ENCODE results near the gene ACOXL. TPM values are rescaled to one million over a fixed set of nuclear protein-coding genes. Genes with fewer than 3 reads are reported as not detected.

The ACOXL gene
- total RNA-seq, 1 experiment from 2014 or later, result not detected

DNA sequence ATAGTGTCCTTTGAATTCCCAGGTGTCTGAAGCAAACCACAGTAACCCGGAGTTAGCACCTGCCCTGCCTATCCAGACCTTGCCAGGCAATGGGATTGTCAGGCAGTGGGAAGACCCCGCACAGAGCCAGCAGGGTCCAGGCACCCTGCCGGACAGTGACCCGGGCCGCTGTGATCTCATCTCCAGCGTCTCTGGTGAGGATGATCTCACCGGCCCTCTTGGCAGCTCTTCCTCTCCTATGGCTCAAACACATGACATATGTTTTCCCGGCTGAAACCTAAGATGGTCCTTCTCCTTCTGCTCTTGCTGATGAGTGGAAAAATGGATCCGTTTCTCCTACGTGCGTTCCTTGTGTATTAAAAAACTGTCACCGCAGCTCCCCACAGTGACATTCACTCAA, 75.1 kb downstream of the ACOXL start:
- no peaks in the 10 kb centered on the region for H3K36me3 ChIP-seq
- DNase-seq, result peak in 1 of 2 experiments; percentile 36
- peaks cover 3% of the 10 kb centered on the region; the same call in 1 of the 2 replicates for H3K9me3 ChIP-seq (replicated peaks)
- H3K27me3 ChIP-seq, result peaks cover 3% of the 10 kb centered on the region; the same call in 1 of the 2 replicates
- H3K27ac ChIP-seq, result no peak overlapping the region
- no peak overlapping the region for H3K4me3 ChIP-seq
- H3K4me1 ChIP-seq, result 0 out of 2 replicates have a peak, but pooled peaks cover 3% of the 10 kb centered on the region

GRCh38 chr2:110810404-110810803, 78.0 kb downstream of the ACOXL start:
- no peaks in the 10 kb centered on the region for H3K9me3 ChIP-seq (replicated peaks)
- no peak overlapping the region for H3K27ac ChIP-seq
- H3K36me3 ChIP-seq, result no peaks in the 10 kb centered on the region
- no peak overlapping the region for H3K4me3 ChIP-seq
- peaks cover 3% of the 10 kb centered on the region; the same call in 1 of the 2 replicates for H3K27me3 ChIP-seq
- DNase-seq, result no peak
- H3K4me1 ChIP-seq, result 0 out of 2 replicates have a peak, but pooled peaks cover 3% of the 10 kb centered on the region

DNA sequence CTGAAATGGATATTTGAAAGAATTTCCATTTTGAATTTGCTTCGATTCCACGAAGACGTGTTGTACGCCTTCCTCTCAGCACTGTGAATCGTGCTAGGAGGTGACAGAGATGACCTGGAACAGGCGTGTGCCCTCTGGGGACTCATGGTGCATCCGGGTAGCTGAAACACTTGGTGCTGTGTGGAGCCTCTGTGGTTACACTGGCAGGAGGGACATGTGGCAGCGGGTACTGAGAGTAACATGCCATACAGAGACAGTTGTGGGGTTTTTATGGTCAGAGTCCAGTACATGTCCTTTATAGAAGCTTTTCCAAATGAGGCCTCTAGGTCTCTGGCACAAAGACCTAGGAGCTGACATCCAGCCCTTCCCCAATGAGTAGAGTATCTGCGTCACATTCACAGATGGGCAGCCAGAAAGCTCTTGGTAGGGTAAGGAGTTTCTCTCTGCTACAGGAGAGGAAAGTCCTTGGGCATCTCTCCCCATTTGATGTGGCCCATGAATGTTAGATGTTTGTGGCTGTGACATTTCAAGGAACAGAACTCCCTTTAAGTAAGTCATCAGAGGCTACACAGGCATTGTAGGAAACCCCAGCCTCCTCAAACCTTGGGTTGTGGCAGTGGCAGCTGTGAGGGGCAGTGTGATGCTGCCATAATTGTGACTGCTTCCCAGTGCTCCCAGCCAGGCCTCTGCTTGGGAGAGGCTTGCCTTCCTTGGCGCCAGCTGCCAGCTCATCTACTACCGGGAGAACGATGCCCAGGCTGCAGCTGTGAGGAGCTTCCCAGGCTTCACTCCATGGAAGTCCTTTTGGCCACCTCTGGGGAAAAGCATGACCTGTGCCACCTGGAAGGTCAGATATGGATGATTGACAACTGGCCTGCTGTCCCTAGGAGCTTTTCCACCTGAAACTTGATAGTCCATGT, 80.6 kb downstream of the ACOXL start:
- no peak overlapping the region for H3K27ac ChIP-seq
- no peak for DNase-seq
- H3K27me3 ChIP-seq, result no peaks in the 10 kb centered on the region; the same call in 1 of the 2 replicates
- H3K9me3 ChIP-seq (replicated peaks), result no peaks in the 10 kb centered on the region
- H3K4me3 ChIP-seq, result no peak overlapping the region
- H3K36me3 ChIP-seq, result no peaks in the 10 kb centered on the region
- no peaks in the 10 kb centered on the region; the same call in 1 of the 2 replicates for H3K4me1 ChIP-seq

DNA sequence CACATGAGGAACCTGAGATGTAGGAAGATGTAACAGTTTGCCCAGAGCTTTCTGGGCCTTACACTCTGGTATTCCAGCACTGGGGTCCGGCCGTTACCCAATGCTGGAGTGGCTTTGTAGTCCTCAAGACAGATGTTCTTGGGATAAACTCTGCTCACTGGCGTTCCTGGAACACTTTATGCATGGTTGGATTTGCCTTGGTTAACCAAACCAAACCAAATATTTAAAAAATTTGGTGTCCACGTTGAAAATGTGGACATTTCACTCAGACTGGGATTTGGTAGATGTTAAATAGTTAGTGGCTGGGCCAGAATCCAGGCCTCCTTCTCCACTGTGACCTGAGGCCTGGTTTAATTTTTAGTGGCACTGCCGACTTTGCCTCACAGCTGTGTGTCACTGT, 81.5 kb downstream of the ACOXL start:
- H3K27ac ChIP-seq, result no peak overlapping the region
- no peak overlapping the region for H3K4me3 ChIP-seq
- H3K27me3 ChIP-seq, result no peaks in the 10 kb centered on the region
- H3K4me1 ChIP-seq, result no peaks in the 10 kb centered on the region; the same call in 1 of the 2 replicates
- DNase-seq, result no peak
- H3K36me3 ChIP-seq, result no peaks in the 10 kb centered on the region
- no peaks in the 10 kb centered on the region for H3K9me3 ChIP-seq (replicated peaks)

DNA sequence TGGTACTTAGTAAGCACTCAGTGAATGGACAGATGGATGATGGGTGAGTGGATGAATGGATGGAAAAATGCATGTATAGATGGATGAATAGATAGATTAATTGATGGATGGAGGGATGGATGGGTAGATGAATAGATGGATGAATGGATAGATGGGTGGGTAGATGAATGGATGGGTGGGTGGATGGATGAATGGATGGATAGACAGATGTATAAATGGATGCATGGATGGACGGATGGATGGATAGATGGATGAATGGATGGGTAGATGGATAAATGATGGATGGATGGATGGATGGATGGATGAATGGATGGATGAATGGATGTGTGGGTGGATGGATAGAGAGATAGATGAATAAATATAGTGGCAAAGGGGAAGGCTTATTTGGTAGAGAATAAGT, 83.6 kb downstream of the ACOXL start:
- Histone ChIP-seq H3K36me3 (no peaks in the 10 kb centered on the region), H3K27ac (no peak overlapping the region), H3K4me3 (no peak overlapping the region), H3K4me1 (no peaks in the 10 kb centered on the region; the same call in 1 of the 2 replicates), H3K9me3 (replicated peaks) (no peaks in the 10 kb centered on the region), H3K27me3 (no peaks in the 10 kb centered on the region)
- DNase-seq, result no peak

GRCh38 chr2:110816404-110817365, 84.3 kb downstream of the ACOXL start:
- H3K4me1 ChIP-seq, result no peaks in the 10 kb centered on the region; the same call in 1 of the 2 replicates
- no peaks in the 10 kb centered on the region for H3K36me3 ChIP-seq
- no peaks in the 10 kb centered on the region for H3K9me3 ChIP-seq (replicated peaks)
- H3K4me3 ChIP-seq, result no peak overlapping the region
- no peak overlapping the region for H3K27ac ChIP-seq
- DNase-seq, result peak in 1 of 2 experiments; percentile 41
- no peaks in the 10 kb centered on the region for H3K27me3 ChIP-seq

DNA sequence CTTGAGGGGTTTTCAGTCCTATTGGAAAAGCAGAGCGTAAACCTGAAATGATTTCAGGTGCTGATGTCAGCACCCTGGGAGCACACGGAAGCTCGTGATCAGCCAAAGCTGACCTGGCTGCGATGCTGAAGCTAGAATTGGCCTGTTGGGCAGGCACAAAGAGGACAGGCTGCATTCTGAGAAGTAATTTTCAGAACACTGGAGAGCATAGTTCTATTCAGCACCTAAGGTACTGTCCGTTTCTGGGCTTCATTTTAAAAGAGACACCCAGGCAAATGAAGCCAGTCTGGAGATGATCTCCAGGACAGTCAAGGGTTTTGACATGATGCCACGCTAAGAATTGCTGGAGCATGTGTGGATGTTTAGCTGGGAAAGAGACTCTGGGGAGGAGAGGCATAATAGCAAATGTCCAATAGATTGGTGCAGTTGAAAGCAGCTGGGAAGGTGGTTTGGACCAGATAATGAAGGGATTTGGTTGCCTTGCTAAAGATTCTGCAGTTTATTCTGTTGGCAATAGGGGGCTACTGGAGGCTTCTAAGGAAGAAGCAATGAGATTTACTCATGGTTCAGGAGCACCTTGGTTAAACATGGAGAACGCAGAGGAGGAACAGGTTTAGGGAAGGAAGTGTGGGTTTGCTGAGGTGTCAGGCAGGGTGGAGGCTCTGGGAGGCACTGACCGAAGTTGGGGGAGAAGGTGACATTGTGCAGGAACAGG, 86.6 kb downstream of the ACOXL start:
- DNase-seq, result peak in 1 of 2 experiments; percentile 22
- no peaks in the 10 kb centered on the region for H3K27me3 ChIP-seq

GRCh38 chr2:110819711-110820110, 87.3 kb downstream of the ACOXL start:
- H3K9me3 ChIP-seq (replicated peaks), result 0 out of 2 replicates have a peak, but pooled peaks cover 3% of the 10 kb centered on the region
- H3K27me3 ChIP-seq, result no peaks in the 10 kb centered on the region

More for the DNA sequence above, 86.6 kb downstream of the ACOXL start:
- no peaks in the 10 kb centered on the region for H3K36me3 ChIP-seq
- H3K27ac ChIP-seq, result no peak overlapping the region
- 0 out of 2 replicates have a peak, but pooled peaks cover under 1% of the 10 kb centered on the region for H3K9me3 ChIP-seq (replicated peaks)
- no peaks in the 10 kb centered on the region; the same call in 1 of the 2 replicates for H3K4me1 ChIP-seq
- no peak overlapping the region for H3K4me3 ChIP-seq

GRCh38 chr2:110820128-110820527, 87.8 kb downstream of the ACOXL start:
- Histone ChIP-seq H3K27me3 (no peaks in the 10 kb centered on the region), H3K4me1 (no peaks in the 10 kb centered on the region; the same call in 1 of the 2 replicates)

More at GRCh38 chr2:110819711-110820110, 87.3 kb downstream of the ACOXL start:
- H3K4me3 ChIP-seq, result no peak overlapping the region
- no peaks in the 10 kb centered on the region for H3K36me3 ChIP-seq
- H3K27ac ChIP-seq, result no peak overlapping the region
- H3K4me1 ChIP-seq, result no peaks in the 10 kb centered on the region; the same call in 1 of the 2 replicates
- DNase-seq, result no peak

GRCh38 chr2:110823165-110823564, 90.8 kb downstream of the ACOXL start:
- H3K9me3 ChIP-seq (replicated peaks), result 0 out of 2 replicates have a peak, but pooled peaks cover 3% of the 10 kb centered on the region

More at GRCh38 chr2:110820128-110820527, 87.8 kb downstream of the ACOXL start:
- Histone ChIP-seq H3K27ac (no peak overlapping the region), H3K9me3 (replicated peaks) (0 out of 2 replicates have a peak, but pooled peaks cover 3% of the 10 kb centered on the region), H3K36me3 (no peaks in the 10 kb centered on the region), H3K4me3 (no peak overlapping the region)
- no peak for DNase-seq

GRCh38 chr2:110827511-110827910, 95.1 kb downstream of the ACOXL start:
- H3K4me1 ChIP-seq, result no peaks in the 10 kb centered on the region; the same call in 1 of the 2 replicates
- H3K27me3 ChIP-seq, result no peaks in the 10 kb centered on the region
- H3K9me3 ChIP-seq (replicated peaks), result peaks cover 3% of the 10 kb centered on the region; the same call in 1 of the 2 replicates
- no peak for DNase-seq
- no peak overlapping the region for H3K4me3 ChIP-seq
- H3K36me3 ChIP-seq, result no peaks in the 10 kb centered on the region
- no peak overlapping the region for H3K27ac ChIP-seq

More at GRCh38 chr2:110823165-110823564, 90.8 kb downstream of the ACOXL start:
- Histone ChIP-seq H3K4me1 (no peaks in the 10 kb centered on the region; the same call in 1 of the 2 replicates), H3K36me3 (no peaks in the 10 kb centered on the region), H3K27ac (no peak overlapping the region), H3K4me3 (no peak overlapping the region), H3K27me3 (no peaks in the 10 kb centered on the region)
- no peak for DNase-seq

GRCh38 chr2:110828330-110828729, 96.0 kb downstream of the ACOXL start:
- H3K4me1 ChIP-seq, result no peaks in the 10 kb centered on the region; the same call in 1 of the 2 replicates
- DNase-seq, result no peak
- H3K27me3 ChIP-seq, result no peaks in the 10 kb centered on the region
- H3K27ac ChIP-seq, result no peak overlapping the region
- peaks cover 3% of the 10 kb centered on the region; the same call in 1 of the 2 replicates for H3K9me3 ChIP-seq (replicated peaks)
- no peak overlapping the region for H3K4me3 ChIP-seq
- H3K36me3 ChIP-seq, result no peaks in the 10 kb centered on the region

- Histone ChIP-seq H3K9me3 (replicated peaks) (no peaks in the 10 kb centered on the region; the same call in 1 of the 2 replicates), H3K27me3 (no peaks in the 10 kb centered on the region), H3K27ac (no peak overlapping the region), H3K36me3 (no peaks in the 10 kb centered on the region), H3K4me3 (no peak overlapping the region), H3K4me1 (no peaks in the 10 kb centered on the region; the same call in 1 of the 2 replicates)
- DNase-seq, result no peak
Measured at GRCh38 chr2:110829413-110830146, 97.2 kb downstream of the ACOXL start.

Measured in SJCRH30 (cell line).